ENCODE measurements around the gene SDHA. TPM values are rescaled to one million over a fixed set of nuclear protein-coding genes. Genes with fewer than 3 reads are reported as not detected.
"Not testable (repeated sequence)": the region's sequence is repeated elsewhere in the genome, so short reads cannot be mapped to it uniquely, and the experiment has no call there.

The SDHA gene
- total and polyA plus RNA-seq, 9 donors: 69.6 to 169 (median 103) TPM

DNA sequence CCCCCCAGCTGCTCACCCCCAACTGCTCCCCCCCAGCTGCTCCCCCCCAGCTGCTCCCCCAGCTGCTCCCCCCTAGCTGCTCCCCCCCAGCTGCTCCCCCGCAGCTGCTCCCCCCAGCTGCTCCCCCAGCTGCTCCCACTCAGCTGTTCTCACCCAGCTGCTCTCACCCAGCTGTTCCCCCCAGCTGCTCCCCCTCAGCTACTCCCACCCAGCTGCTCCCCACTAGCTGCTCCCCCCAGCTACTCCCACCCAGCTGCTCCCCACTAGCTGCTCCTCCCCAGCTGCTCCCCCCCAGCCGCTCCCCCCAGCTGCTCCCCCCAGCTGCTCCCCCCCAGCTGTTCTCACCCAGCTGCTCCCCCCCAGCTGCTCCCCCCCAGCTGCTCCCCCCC, 80.6 kb downstream of the SDHA start:
- no peak for DNase-seq
- Histone ChIP-seq H3K4me3 (no peak overlapping the region), H3K36me3 (no peaks in the 10 kb centered on the region), H3K27me3 (no peaks in the 10 kb centered on the region), H3K9me3 (no peaks in the 10 kb centered on the region), H3K27ac (no peak overlapping the region), H3K4me1 (ENCODE audit: insufficient read depth) (no peaks in the 10 kb centered on the region)
- TF ChIP-seq, protein P1, sequence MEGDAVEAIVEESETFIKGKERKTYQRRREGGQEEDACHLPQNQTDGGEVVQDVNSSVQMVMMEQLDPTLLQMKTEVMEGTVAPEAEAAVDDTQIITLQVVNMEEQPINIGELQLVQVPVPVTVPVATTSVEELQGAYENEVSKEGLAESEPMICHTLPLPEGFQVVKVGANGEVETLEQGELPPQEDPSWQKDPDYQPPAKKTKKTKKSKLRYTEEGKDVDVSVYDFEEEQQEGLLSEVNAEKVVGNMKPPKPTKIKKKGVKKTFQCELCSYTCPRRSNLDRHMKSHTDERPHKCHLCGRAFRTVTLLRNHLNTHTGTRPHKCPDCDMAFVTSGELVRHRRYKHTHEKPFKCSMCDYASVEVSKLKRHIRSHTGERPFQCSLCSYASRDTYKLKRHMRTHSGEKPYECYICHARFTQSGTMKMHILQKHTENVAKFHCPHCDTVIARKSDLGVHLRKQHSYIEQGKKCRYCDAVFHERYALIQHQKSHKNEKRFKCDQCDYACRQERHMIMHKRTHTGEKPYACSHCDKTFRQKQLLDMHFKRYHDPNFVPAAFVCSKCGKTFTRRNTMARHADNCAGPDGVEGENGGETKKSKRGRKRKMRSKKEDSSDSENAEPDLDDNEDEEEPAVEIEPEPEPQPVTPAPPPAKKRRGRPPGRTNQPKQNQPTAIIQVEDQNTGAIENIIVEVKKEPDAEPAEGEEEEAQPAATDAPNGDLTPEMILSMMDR (IDR thresholded peaks at IDR 0.05): no peak
- no peak for TF ChIP-seq POLR2A (IDR thresholded peaks at IDR 0.05)
- TF ChIP-seq EP300 (IDR thresholded peaks at IDR 0.05): no peak
- 10 to 46% (median 30%) methylated on average over 2 of the region's 2 CpGs for WGBS, 3 donors
- intact Hi-C loops (cut with DNase I): no loop called here

- H3K27ac ChIP-seq; H3K9me3 ChIP-seq; DNase-seq; H3K4me1 ChIP-seq (ENCODE audit: insufficient read depth); intact Hi-C loops (cut with DNase I); H3K27me3 ChIP-seq; H3K4me3 ChIP-seq; H3K36me3 ChIP-seq: not testable (repeated sequence)
- 45 to 78% (median 67%) methylated on average over 2 to 5 of the region's 5 CpGs for WGBS, 3 donors
Measured at GRCh38 chr5:299921-300320, 81.8 kb downstream of the SDHA start.

- H3K27ac ChIP-seq; H3K4me3 ChIP-seq; intact Hi-C loops (cut with DNase I); H3K9me3 ChIP-seq; H3K36me3 ChIP-seq; H3K27me3 ChIP-seq; DNase-seq; H3K4me1 ChIP-seq (ENCODE audit: insufficient read depth): not testable (repeated sequence)
- 87 to 94% (median 92%) methylated on average over 21 of the region's 21 CpGs for WGBS, 3 donors
Measured at GRCh38 chr5:300691-301435, 82.7 kb downstream of the SDHA start.

GRCh38 chr5:302416-302815, 84.3 kb downstream of the SDHA start:
- H3K27ac ChIP-seq; DNase-seq; intact Hi-C loops (cut with DNase I); H3K9me3 ChIP-seq; H3K36me3 ChIP-seq; H3K4me3 ChIP-seq; H3K4me1 ChIP-seq (ENCODE audit: insufficient read depth); H3K27me3 ChIP-seq: not testable (repeated sequence)
- whole genome bisulfite sequencing, 3 donors: 85 to 89% (median 87%) methylated on average over 8 of the region's 8 CpGs

DNA sequence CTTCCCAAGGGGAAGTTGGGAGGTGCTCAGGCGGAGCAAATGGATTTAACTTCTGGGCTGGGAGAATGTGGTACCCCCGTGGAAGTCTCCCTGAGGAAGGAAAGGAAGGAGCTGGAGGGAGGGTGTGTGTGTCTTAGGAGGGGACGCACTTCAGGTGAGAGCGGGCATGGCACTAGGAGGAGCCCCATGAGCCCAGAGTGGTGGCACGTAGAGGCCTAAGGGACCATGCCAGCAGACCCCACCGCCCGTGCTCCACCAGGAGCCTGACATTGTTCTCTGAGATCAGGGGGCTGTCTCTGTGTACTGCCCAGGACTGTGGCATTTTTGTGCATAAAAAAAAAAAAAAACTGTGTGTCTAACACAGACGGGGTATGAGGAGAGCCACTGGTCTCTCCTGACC, 84.8 kb downstream of the SDHA start:
- TF ChIP-seq, protein P1 (IDR thresholded peaks at IDR 0.05): no peak
- TF ChIP-seq EP300 (IDR thresholded peaks at IDR 0.05) (no peak), POLR2A (IDR thresholded peaks at IDR 0.05) (no peak)

DNA sequence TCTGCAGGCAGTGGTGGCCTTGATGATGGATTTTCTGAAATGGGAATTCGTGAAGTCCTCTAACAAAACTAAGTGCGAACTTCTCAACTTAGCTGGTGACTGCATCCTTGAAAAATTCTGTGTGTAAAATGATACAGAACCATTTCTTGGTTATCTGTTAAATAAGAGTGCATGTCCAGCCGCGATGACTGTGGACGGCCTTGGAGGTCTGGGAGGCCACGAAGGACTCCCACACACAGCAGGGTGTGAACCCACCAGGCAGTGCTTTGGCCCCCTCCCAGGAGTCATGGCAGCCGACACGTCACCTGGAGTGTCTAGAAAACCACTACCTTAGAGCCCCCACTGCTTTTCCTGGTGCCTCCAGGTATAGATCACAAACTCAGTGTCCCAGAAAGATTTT, 85.6 kb downstream of the SDHA start:
- H3K9me3 ChIP-seq; H3K36me3 ChIP-seq; H3K27me3 ChIP-seq; H3K27ac ChIP-seq; intact Hi-C loops (cut with DNase I); H3K4me1 ChIP-seq (ENCODE audit: insufficient read depth); H3K4me3 ChIP-seq; DNase-seq: not testable (repeated sequence)
- WGBS, 3 donors: 47 to 75% (median 52%) methylated on average over 2 to 8 of the region's 8 CpGs

More for the DNA sequence above, 84.8 kb downstream of the SDHA start:
- Histone ChIP-seq H3K27me3 (no peaks in the 10 kb centered on the region), H3K4me1 (ENCODE audit: insufficient read depth) (no peaks in the 10 kb centered on the region), H3K36me3 (no peaks in the 10 kb centered on the region), H3K9me3 (no peaks in the 10 kb centered on the region), H3K4me3 (no peak overlapping the region), H3K27ac (no peak overlapping the region)
- intact Hi-C loops (cut with DNase I): no loop called here
- DNase-seq: no peak
- WGBS, 3 donors: 76 to 81% (median 80%) methylated on average over 8 of the region's 8 CpGs
